Measurements from ENCODE around the gene TAS2R43.

- TF ChIP-seq CTCF (IDR thresholded peaks at IDR 0.05), result no peak
- TF ChIP-seq EP300 (IDR thresholded peaks at IDR 0.05), result no peak
- TF ChIP-seq POLR2A (IDR thresholded peaks at IDR 0.05), result no peak
- no peak for TF ChIP-seq POLR2AphosphoS5 (IDR thresholded peaks at IDR 0.05)
These were observed 44.0 kb upstream of the TAS2R43 start for GRCh38 chr12:11136075-11136474.

All from gastroesophageal sphincter (tissue), 3 donors.